Neural cell (in vitro differentiated cells): ENCODE data around the gene RAP1A. TPM values are rescaled to one million over a fixed set of nuclear protein-coding genes. Genes with fewer than 3 reads are reported as not detected.

Experiments used
- H2AFZ ChIP-seq: fragments of 200-600, 300-800 bp; sonication (generic), shearing (Covaris generic); 2 replicates; pipeline ENCODE4 v1.6.0; 2014; ENCODE audit warnings: low read depth, mild to moderate bottlenecking, antibody characterized with exemption, low read length, moderate library complexity
- H3F3A ChIP-seq: fragments of 200-600 bp; shearing (Covaris generic); 2 replicates; pipeline ENCODE4 v1.6.1; 2016; ENCODE audit warnings: mild to moderate bottlenecking, moderate library complexity, mixed read lengths, antibody characterized with exemption, low read length; ENCODE audit not compliant: insufficient read depth, poor library complexity, severe bottlenecking
- H3K27ac ChIP-seq: fragments of 200-600, 300-800 bp; sonication (generic), shearing (Covaris generic); 2 replicates; pipeline ENCODE4 v1.5.1; 2014; ENCODE audit warnings: mild to moderate bottlenecking, low read length, moderate library complexity
- H3K27me3 ChIP-seq: fragments of 300-800, 200-600 bp; sonication (generic), shearing (Covaris generic); 2 replicates; pipeline ENCODE4 v1.6.0; 2014; ENCODE audit warnings: mild to moderate bottlenecking, low read depth, low read length, moderate library complexity; ENCODE audit not compliant: insufficient read depth
- H3K36me3 ChIP-seq: fragments of 300-800, 200-600 bp; sonication (generic), shearing (Covaris generic); 2 replicates; pipeline ENCODE4 v1.5.1; 2014; ENCODE audit warnings: mild to moderate bottlenecking, antibody characterized with exemption, low read length, moderate library complexity; ENCODE audit not compliant: insufficient read depth
- H3K4me2 ChIP-seq: fragments of 300-800, 200-600 bp; sonication (generic), shearing (Covaris generic); 2 replicates; pipeline ENCODE4 v1.6.0; 2014; ENCODE audit warnings: mild to moderate bottlenecking, low read length
- H3K4me3 ChIP-seq: fragments of 300-800, 200-600 bp; sonication (generic), shearing (Covaris generic); 2 replicates; pipeline ENCODE4 v1.5.1; 2014; ENCODE audit warnings: mild to moderate bottlenecking, low read length, moderate library complexity
- H3K79me2 ChIP-seq: fragments of 200-600 bp; shearing (Covaris generic); replicated peaks from 2 replicates; pipeline ENCODE4 v1.6.0; 2014; ENCODE audit warnings: mild to moderate bottlenecking, low read length, moderate library complexity; ENCODE audit not compliant: insufficient read depth
- H3K9ac ChIP-seq: fragments of 300-800, 200-600 bp; sonication (generic), shearing (Covaris generic); 2 replicates; pipeline ENCODE4 v1.6.1; 2016; ENCODE audit warnings: mild to moderate bottlenecking, low read length, mixed read lengths
- H3K9me2 ChIP-seq: fragments of 200-600 bp; shearing (Covaris generic); 2 replicates; pipeline ENCODE4 v1.6.1; 2016; ENCODE audit warnings: mild to moderate bottlenecking, low read length, mixed read lengths; ENCODE audit not compliant: insufficient read depth
- H3K9me3 ChIP-seq: fragments of 200-600, 300-800 bp; sonication (generic), shearing (Covaris generic); 2 replicates; pipeline ENCODE4 v1.6.1; 2016; ENCODE audit warnings: mild to moderate bottlenecking, mixed run types, low read length, moderate library complexity, mixed read lengths
- H4K20me1 ChIP-seq: fragments of 200-600 bp; shearing (Covaris generic); 2 replicates; pipeline ENCODE4 v1.6.1; 2016; ENCODE audit warnings: mild to moderate bottlenecking, mixed run types; ENCODE audit not compliant: insufficient read depth
- EP300 ChIP-seq: fragments of 450-650 bp; conservative IDR thresholded peaks from 2 replicates; pipeline ENCODE4 v1.6.1; 2014; ENCODE audit warnings: antibody characterized with exemption, mild to moderate bottlenecking, moderate library complexity; ENCODE audit not compliant: poor library complexity, severe bottlenecking
- EZH2 ChIP-seq: fragments of 200-600, 300-800 bp; shearing (Covaris generic), sonication (generic); IDR thresholded peaks from 2 replicates; pipeline ENCODE4 v1.6.1; 2014; ENCODE audit warnings: antibody characterized with exemption, low read length, borderline replicate concordance, mild to moderate bottlenecking; ENCODE audit not compliant: insufficient read depth, poor library complexity, severe bottlenecking
- MXI1 ChIP-seq: fragments of 450-650 bp; conservative IDR thresholded peaks from 2 replicates; pipeline ENCODE4 v1.6.1; 2014; ENCODE audit warnings: antibody characterized with exemption, mild to moderate bottlenecking; ENCODE audit not compliant: poor library complexity, severe bottlenecking
- POLR2AphosphoS5 ChIP-seq: IDR thresholded peaks from 2 replicates; pipeline ENCODE4 v1.6.1; 2012
- RAD21 ChIP-seq: fragments of 450-650 bp; conservative IDR thresholded peaks from 2 replicates; pipeline ENCODE4 v1.6.1; 2014; ENCODE audit warnings: antibody characterized with exemption, mild to moderate bottlenecking, moderate library complexity
- SMC3 ChIP-seq: fragments of 450-650 bp; conservative IDR thresholded peaks from 2 replicates; pipeline ENCODE4 v1.6.1; 2014; ENCODE audit warnings: antibody characterized with exemption, mild to moderate bottlenecking, moderate library complexity; ENCODE audit not compliant: poor library complexity
- TAF1 ChIP-seq: IDR thresholded peaks from 2 replicates; pipeline ENCODE4 v1.6.1; 2012; ENCODE audit warnings: low read depth
- polyA plus RNA-seq: library from polyadenylated mRNA; depleted of rRNA; stranded (reverse); fragments of >200 nt; gene quantifications from 2 replicates; pipeline ENCODE4 v1.2.3, GENCODE V29; 2014
- TF ChIP-seq, protein P1 (sequence below): IDR thresholded peaks from 2 replicates; pipeline ENCODE4 v1.6.1; 2012; ENCODE audit warnings: borderline replicate concordance
- TF ChIP-seq, protein P2 (sequence below): fragments of 450-650 bp; IDR thresholded peaks from 2 replicates; pipeline ENCODE4 v1.5.1; 2014; ENCODE audit warnings: antibody characterized with exemption, mild to moderate bottlenecking, moderate library complexity; ENCODE audit not compliant: poor library complexity, severe bottlenecking

The RAP1A gene
- polyA plus RNA-seq, 1 donor from 2014 or later = 28.7 TPM

DNA sequence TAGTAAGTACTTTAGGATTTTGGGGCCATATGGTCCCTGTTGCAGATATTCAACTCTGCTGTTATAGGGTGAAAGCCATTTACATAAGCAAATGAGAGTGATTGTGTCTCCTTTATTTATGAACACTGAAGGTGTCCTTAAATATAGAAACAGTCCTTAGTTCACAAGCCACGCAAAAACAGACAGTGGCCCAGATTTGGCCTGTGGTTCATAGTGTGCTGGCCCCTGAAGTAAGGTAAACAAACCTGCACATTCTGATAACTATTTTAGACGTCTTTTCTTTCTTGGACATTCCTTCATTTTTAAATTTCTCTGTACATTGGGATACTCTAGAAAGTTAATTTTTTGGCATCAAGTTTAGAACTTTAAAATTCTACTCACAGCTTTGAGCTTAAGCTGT, 23.5 kb downstream of the RAP1A start:
- Histone ChIP-seq H3K9ac (no peak overlapping the region), H3K4me2 (no peak overlapping the region), H4K20me1 (no peaks in the 10 kb centered on the region), H3K79me2 (peaks cover 18% of the 10 kb centered on the region), H3K9me3 (no peaks in the 10 kb centered on the region), H3K27me3 (no peaks in the 10 kb centered on the region), H3K4me3 (no peak overlapping the region), H3K27ac (no peak overlapping the region), H3F3A (no peaks in the 10 kb centered on the region), H3K36me3 (no peaks in the 10 kb centered on the region), H2AFZ (no peak overlapping the region), H3K9me2 (no peaks in the 10 kb centered on the region)
- TF ChIP-seq, protein P1, sequence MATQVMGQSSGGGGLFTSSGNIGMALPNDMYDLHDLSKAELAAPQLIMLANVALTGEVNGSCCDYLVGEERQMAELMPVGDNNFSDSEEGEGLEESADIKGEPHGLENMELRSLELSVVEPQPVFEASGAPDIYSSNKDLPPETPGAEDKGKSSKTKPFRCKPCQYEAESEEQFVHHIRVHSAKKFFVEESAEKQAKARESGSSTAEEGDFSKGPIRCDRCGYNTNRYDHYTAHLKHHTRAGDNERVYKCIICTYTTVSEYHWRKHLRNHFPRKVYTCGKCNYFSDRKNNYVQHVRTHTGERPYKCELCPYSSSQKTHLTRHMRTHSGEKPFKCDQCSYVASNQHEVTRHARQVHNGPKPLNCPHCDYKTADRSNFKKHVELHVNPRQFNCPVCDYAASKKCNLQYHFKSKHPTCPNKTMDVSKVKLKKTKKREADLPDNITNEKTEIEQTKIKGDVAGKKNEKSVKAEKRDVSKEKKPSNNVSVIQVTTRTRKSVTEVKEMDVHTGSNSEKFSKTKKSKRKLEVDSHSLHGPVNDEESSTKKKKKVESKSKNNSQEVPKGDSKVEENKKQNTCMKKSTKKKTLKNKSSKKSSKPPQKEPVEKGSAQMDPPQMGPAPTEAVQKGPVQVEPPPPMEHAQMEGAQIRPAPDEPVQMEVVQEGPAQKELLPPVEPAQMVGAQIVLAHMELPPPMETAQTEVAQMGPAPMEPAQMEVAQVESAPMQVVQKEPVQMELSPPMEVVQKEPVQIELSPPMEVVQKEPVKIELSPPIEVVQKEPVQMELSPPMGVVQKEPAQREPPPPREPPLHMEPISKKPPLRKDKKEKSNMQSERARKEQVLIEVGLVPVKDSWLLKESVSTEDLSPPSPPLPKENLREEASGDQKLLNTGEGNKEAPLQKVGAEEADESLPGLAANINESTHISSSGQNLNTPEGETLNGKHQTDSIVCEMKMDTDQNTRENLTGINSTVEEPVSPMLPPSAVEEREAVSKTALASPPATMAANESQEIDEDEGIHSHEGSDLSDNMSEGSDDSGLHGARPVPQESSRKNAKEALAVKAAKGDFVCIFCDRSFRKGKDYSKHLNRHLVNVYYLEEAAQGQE = no peak
- TF ChIP-seq, protein P2, sequence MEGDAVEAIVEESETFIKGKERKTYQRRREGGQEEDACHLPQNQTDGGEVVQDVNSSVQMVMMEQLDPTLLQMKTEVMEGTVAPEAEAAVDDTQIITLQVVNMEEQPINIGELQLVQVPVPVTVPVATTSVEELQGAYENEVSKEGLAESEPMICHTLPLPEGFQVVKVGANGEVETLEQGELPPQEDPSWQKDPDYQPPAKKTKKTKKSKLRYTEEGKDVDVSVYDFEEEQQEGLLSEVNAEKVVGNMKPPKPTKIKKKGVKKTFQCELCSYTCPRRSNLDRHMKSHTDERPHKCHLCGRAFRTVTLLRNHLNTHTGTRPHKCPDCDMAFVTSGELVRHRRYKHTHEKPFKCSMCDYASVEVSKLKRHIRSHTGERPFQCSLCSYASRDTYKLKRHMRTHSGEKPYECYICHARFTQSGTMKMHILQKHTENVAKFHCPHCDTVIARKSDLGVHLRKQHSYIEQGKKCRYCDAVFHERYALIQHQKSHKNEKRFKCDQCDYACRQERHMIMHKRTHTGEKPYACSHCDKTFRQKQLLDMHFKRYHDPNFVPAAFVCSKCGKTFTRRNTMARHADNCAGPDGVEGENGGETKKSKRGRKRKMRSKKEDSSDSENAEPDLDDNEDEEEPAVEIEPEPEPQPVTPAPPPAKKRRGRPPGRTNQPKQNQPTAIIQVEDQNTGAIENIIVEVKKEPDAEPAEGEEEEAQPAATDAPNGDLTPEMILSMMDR = no peak

DNA sequence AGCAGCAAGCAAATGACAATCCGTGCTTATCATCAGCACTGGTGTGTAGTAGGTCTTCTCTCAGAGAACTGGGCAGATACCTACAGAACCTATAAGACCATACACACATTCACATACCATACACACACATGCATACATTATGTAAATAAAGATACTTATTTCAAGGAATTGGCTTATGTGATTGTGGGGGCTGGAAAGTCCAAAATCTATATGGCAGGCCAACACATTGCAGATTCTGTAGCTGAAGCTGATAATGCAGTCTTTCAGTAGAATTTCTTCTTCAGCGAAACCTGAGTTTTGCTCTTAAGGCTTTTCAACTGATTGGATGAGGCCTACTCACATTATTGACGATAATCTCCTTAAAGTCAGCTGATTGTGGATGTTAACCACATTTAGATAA, 24.1 kb downstream of the RAP1A start:
- H3K4me2 ChIP-seq = no peak overlapping the region
- TF ChIP-seq MXI1 = no peak
- no peak for TF ChIP-seq EZH2
- no peak for TF ChIP-seq SMC3
- TF ChIP-seq, protein P2 = no peak
- TF ChIP-seq RAD21 = no peak
- TF ChIP-seq, protein P1 = no peak
- no peak for TF ChIP-seq POLR2AphosphoS5
- no peak for TF ChIP-seq EP300
- no peak for TF ChIP-seq TAF1
- H4K20me1 ChIP-seq = no peaks in the 10 kb centered on the region
- H3K79me2 ChIP-seq = peaks cover 18% of the 10 kb centered on the region
- no peaks in the 10 kb centered on the region for H3F3A ChIP-seq
- no peak overlapping the region for H2AFZ ChIP-seq
- H3K9me2 ChIP-seq = no peaks in the 10 kb centered on the region
- H3K27ac ChIP-seq = no peak overlapping the region
- no peak overlapping the region for H3K9ac ChIP-seq
- H3K36me3 ChIP-seq = no peaks in the 10 kb centered on the region
- no peaks in the 10 kb centered on the region for H3K27me3 ChIP-seq
- H3K4me3 ChIP-seq = no peak overlapping the region
- no peaks in the 10 kb centered on the region for H3K9me3 ChIP-seq
